Activated CD8-positive, alpha-beta T cell treated with anti-CD3 and anti-CD28 coated beads for 36 hours (primary cell): Measurements from ENCODE around the gene ASAP2. TPM values are rescaled to one million over a fixed set of nuclear protein-coding genes. Genes with fewer than 3 reads are reported as not detected.
A peak's percentile ranks its signal among the peaks of the same experiment; 100 is the strongest.

ENCODE experiments used
- ATAC-seq: fragments of 200-7000 bp; cut with Tn5 transposase; one replicate; pipeline ENCODE4 v1.10.0; 2021; ENCODE audit warnings: mild to moderate bottlenecking, moderate library complexity
- CTCF ChIA-PET: fragments of 350-600 bp; sonication (Branson Sonifier 250); formaldehyde crosslinking; loops from one replicate; lab custom pipeline; 2021; ENCODE audit warnings: antibody characterized with exemption; lab: Charles Lee
- POLR2A ChIA-PET: fragments of 350-600 bp; sonication (Branson Sonifier 250); formaldehyde crosslinking; loops from one replicate; lab custom pipeline; 2021; ENCODE audit warnings: antibody characterized with exemption; lab: Charles Lee
- DNase-seq: peaks from one replicate; pipeline ENCODE4 v3.0.0-alpha.2; 2020
- H3K27ac Mint-ChIP-seq: one replicate; pipeline ENCODE4 v1.8.0; 2021; ENCODE audit warnings: mild to moderate bottlenecking, mixed read lengths
- H3K27me3 Mint-ChIP-seq: one replicate; pipeline ENCODE4 v1.8.0; 2021; ENCODE audit warnings: mixed read lengths
- H3K36me3 Mint-ChIP-seq: one replicate; pipeline ENCODE4 v1.8.0; 2021; ENCODE audit warnings: low read depth, mixed read lengths
- H3K4me1 Mint-ChIP-seq: one replicate; pipeline ENCODE4 v1.8.0; 2021; ENCODE audit warnings: low read depth, mixed read lengths
- H3K4me3 Mint-ChIP-seq: one replicate; pipeline ENCODE4 v1.8.0; 2021; ENCODE audit warnings: mild to moderate bottlenecking, moderate library complexity, mixed read lengths
- H3K9me3 Mint-ChIP-seq: one replicate; pipeline ENCODE4 v1.8.0; 2021; ENCODE audit warnings: mixed read lengths
- intact Hi-C: fragments of 100-400 bp; cut with micrococcal nuclease; formaldehyde crosslinking; loops from one replicate; pipeline ENCODE4 v1.10.0; 2022
- total RNA-seq, 2 experiments: library from RNA; stranded (reverse); gene quantifications; one replicate each; pipeline ENCODE4 v1.2.3, GENCODE V29; 2021
- TF ChIP-seq, protein P1 (sequence below): fragments of 200-600 bp; IDR thresholded peaks from one replicate; pipeline ENCODE4 v1.8.0; 2022; ENCODE audit warnings: antibody characterized with exemption, mild to moderate bottlenecking

The ASAP2 gene
- total RNA-seq, 2 experiments from 2014 or later, result not detected

DNA sequence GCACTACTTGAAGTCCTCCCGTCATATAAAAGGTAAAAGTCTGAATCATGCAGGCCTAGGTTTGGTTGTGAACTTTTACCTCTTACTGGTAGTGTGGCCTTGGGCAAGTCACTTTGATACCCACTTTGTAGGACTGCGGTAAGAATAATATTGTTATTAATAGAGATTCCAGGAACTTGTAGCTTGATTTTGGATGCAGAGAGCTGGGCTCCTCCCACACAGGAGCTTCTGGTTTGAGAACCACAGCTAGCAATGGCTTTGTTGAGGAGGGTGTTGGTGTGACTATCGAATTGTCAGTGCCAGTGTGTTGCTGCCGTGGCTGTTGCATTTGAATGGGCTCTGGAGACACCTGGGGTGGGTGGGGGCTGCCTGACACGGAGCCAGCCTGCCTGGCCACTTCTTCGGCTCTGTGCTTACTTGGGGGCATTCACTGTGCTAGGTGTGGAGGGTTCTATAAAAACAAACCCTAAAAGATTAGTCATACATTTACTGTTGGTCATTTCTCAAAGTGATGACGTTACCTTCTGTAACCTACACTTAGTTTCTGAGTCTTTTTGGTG lies 38.5 kb downstream of the ASAP2 start:
- Mint-ChIP-seq H3K27ac (no peak overlapping the region), H3K4me3 (no peak overlapping the region), H3K4me1 (no peaks in the 10 kb centered on the region), H3K9me3 (no peaks in the 10 kb centered on the region), H3K36me3 (no peaks in the 10 kb centered on the region), H3K27me3 (peaks cover 4% of the 10 kb centered on the region)
- intact Hi-C loops, result no loop called here
- ChIA-PET POLR2A (no interaction called here), CTCF (interaction anchor here (0.7 kb wide), 1 partner anchor 1591 kb away, joined by 3 read pairs; no protein-coding TSS in a partner anchor)
- TF ChIP-seq, protein P1, sequence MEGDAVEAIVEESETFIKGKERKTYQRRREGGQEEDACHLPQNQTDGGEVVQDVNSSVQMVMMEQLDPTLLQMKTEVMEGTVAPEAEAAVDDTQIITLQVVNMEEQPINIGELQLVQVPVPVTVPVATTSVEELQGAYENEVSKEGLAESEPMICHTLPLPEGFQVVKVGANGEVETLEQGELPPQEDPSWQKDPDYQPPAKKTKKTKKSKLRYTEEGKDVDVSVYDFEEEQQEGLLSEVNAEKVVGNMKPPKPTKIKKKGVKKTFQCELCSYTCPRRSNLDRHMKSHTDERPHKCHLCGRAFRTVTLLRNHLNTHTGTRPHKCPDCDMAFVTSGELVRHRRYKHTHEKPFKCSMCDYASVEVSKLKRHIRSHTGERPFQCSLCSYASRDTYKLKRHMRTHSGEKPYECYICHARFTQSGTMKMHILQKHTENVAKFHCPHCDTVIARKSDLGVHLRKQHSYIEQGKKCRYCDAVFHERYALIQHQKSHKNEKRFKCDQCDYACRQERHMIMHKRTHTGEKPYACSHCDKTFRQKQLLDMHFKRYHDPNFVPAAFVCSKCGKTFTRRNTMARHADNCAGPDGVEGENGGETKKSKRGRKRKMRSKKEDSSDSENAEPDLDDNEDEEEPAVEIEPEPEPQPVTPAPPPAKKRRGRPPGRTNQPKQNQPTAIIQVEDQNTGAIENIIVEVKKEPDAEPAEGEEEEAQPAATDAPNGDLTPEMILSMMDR, result no peak
- ATAC-seq (peak; percentile 47), DNase-seq (peak; percentile 12)

DNA sequence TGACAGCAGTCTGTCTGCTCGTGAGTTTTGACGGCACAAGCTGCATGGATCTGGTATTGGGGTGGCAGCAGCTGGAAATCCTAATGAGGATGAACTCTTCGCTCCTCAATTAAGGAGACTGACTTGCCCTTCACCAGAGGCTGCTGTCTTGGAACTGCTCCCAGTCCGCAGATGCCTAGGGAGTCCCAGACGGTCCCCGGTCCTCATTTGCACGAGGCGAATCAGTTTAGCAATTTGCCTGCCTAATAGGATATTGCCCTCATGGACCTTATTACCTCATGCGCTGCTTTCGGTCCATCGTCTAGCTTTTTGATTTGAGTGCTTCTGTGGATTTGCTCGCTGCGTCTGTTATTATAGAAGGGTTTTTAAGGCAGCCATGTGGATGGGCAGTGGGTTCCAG lies 40.6 kb downstream of the ASAP2 start:
- ChIA-PET POLR2A (no interaction called here), CTCF (no interaction called here)
- TF ChIP-seq, protein P1, result no peak
- ATAC-seq (no peak), DNase-seq (no peak)
- H3K4me3 Mint-ChIP-seq, result no peak overlapping the region
- intact Hi-C loops, result no loop called here
- H3K4me1 Mint-ChIP-seq, result no peaks in the 10 kb centered on the region
- no peaks in the 10 kb centered on the region for H3K9me3 Mint-ChIP-seq
- no peaks in the 10 kb centered on the region for H3K36me3 Mint-ChIP-seq
- H3K27me3 Mint-ChIP-seq, result peaks cover 3% of the 10 kb centered on the region
- no peak overlapping the region for H3K27ac Mint-ChIP-seq

DNA sequence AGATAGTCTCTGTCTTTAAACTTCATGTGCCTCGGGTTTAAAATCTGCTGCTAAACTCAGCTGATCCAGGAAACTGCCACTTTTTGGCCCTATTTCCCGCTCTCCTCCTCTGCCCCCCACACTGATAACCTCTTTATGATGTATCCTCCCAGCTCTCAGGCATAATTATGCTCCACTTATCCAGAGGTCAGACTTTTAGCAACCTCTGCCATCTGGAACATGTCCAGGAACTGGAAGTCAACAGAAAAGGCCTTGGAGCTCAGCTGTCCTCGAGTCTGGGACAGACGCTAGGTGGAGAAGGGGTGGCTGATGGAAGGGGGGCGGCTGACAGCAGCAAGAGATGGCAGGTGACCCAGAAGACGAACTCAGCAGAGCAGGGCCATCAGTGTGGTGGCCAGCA lies 41.2 kb downstream of the ASAP2 start:
- CTCF ChIA-PET, result no interaction called here
- no peaks in the 10 kb centered on the region for H3K9me3 Mint-ChIP-seq
- ATAC-seq, result no peak
- TF ChIP-seq, protein P1, result no peak
- H3K4me1 Mint-ChIP-seq, result no peaks in the 10 kb centered on the region
- intact Hi-C loops, result no loop called here
- H3K36me3 Mint-ChIP-seq, result no peaks in the 10 kb centered on the region
- no peak overlapping the region for H3K4me3 Mint-ChIP-seq
- DNase-seq, result no peak
- no peak overlapping the region for H3K27ac Mint-ChIP-seq
- POLR2A ChIA-PET, result no interaction called here
- H3K27me3 Mint-ChIP-seq, result peaks cover 3% of the 10 kb centered on the region

DNA sequence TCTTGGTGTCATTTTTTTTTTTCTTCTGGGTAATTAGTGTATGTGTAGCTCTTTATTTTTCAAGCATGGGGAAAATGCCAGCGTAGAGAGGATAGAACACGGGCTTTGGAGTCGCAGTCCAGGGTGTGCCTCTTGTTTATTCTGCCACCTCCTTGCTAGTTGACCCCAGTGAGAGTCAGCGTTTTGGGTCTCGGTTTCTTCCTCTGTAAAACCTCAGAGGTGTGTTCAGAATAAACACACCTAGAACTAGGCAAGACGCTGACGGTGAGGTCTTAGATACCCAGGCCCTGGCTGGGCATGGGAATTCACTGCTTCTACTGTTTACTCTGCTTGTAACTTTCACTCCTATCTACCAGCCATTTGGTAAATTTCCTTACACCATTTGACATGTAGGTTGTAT lies 41.8 kb downstream of the ASAP2 start:
- Mint-ChIP-seq H3K4me3 (no peak overlapping the region), H3K36me3 (no peaks in the 10 kb centered on the region), H3K27ac (no peak overlapping the region), H3K27me3 (peaks cover 3% of the 10 kb centered on the region), H3K9me3 (no peaks in the 10 kb centered on the region), H3K4me1 (no peaks in the 10 kb centered on the region)
- POLR2A ChIA-PET, result no interaction called here
- ATAC-seq (no peak), DNase-seq (no peak)
- CTCF ChIA-PET, result no interaction called here
- intact Hi-C loops, result no loop called here
- TF ChIP-seq, protein P1, result no peak

DNA sequence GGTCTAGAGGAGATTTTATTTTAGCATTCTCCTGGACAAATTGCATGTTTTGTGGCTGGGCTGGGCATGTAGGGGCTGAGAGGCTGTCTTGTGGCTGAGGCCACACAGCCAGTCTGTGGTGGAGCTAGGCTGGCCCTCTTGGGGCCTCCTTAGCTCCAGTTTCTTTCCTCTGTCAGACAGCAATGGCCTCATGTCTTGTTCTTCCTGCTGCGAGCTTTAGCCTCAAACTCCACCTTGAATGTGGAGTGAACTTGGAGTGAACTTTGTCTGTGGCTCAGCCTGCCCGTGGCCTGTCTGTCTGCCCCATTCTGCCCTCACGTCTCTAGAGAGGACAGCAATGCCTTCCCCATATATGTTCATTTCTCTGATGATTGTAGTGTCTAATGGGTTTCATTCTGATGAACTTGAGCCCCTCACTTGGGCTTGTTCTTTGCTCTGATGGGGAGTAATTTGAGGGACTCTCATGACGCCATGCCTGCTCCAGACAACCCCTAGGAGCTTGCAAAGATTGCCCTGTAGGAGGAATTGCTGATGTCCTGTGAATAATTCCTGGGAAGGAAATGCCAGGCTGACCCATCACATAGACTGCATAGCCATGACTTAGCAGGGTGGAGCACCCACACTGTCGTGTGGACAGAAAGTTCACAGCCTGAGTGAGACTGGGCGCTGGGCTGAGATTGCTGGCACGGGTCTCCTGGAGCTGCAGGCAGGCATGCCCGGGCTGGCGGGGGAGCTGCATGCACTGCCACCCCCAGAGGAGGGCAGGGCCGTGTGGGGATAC lies 42.6 kb downstream of the ASAP2 start:
- Mint-ChIP-seq H3K4me1 (no peaks in the 10 kb centered on the region), H3K36me3 (no peaks in the 10 kb centered on the region), H3K27me3 (peaks cover 3% of the 10 kb centered on the region), H3K4me3 (no peak overlapping the region), H3K9me3 (no peaks in the 10 kb centered on the region), H3K27ac (no peak overlapping the region)
- ATAC-seq (no peak), DNase-seq (no peak)
- ChIA-PET POLR2A (no interaction called here), CTCF (no interaction called here)
- TF ChIP-seq, protein P1, result no peak
- intact Hi-C loops, result no loop called here
